ENCODE measurements around the gene TRIM7. TPM values are rescaled to one million over a fixed set of nuclear protein-coding genes. Genes with fewer than 3 reads are reported as not detected.
A peak's percentile ranks its signal among the peaks of the same experiment; 100 is the strongest.

The TRIM7 gene
- total RNA-seq, 2 donors from 2014 or later, result 5.9 to 9.0 TPM

DNA sequence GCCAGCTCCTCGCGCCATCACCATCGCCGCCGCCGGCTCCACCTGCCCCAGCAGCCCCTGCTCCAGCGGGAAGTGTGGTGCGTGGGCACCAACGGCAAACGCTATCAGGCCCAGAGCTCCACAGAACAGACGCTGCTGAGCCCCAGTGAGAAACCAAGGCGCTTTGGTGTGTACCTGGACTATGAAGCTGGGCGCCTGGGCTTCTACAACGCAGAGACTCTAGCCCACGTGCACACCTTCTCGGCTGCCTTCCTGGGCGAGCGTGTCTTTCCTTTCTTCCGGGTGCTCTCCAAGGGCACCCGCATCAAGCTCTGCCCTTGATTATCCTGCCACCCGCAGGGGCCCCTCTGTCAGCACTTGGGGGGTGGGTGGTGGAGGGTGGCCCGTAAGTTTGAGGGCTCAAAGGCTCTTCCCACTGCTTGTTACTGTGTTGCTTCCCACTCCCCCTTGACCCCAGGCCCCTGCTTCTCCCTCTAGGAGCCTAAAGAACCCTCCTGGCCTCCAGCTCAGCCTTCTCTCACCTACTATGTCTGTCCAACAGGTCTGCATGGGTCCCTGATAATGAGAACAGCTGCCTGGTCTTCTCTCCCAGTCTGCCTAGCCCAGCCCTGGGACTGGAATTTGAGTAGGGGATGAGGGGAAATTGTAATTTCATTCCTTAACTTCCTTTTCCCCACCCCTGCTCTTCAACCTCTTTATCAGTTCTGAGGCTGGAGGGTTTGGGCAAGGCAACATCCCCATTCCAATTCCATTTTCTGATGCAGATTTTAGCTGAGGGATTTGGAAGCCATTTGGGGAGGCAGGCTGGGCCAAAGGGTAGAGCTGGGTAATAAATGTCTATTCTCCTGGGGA lies 29.7 kb upstream of the TRIM7 start:
- intact Hi-C loops (cut with DNase I), result no loop called here
- no peak for DNase-seq
- ATAC-seq, result peak; percentile 7 to 12

DNA sequence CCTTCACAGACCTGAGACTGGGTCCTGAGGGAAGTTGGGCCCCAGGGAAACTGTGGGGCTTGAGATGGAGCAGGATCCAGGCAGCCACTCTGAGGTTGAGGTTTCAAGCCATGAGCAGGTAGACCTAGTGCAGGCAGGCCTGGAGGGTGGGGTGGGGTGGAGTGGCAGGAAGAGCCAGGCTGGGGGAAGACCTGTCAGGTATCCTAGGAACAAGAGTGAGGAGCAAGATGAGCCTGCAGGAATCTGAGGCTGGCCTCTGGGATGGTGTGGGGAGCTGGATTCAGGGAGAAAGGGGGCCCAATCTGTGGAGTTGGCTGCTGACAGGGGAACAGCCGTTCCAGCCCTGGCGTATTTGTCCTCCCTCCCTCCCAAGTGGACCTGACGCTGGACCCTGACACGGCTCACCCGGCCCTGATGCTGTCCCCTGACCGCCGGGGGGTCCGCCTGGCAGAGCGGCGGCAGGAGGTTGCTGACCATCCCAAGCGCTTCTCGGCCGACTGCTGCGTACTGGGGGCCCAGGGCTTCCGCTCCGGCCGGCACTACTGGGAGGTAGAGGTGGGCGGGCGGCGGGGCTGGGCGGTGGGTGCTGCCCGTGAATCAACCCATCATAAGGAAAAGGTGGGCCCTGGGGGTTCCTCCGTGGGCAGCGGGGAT lies 28.9 kb upstream of the TRIM7 start:
- DNase-seq (no peak), ATAC-seq (peak in 1 of 2 donors; percentile 7)
- intact Hi-C loops (cut with DNase I), result no loop called here

DNA sequence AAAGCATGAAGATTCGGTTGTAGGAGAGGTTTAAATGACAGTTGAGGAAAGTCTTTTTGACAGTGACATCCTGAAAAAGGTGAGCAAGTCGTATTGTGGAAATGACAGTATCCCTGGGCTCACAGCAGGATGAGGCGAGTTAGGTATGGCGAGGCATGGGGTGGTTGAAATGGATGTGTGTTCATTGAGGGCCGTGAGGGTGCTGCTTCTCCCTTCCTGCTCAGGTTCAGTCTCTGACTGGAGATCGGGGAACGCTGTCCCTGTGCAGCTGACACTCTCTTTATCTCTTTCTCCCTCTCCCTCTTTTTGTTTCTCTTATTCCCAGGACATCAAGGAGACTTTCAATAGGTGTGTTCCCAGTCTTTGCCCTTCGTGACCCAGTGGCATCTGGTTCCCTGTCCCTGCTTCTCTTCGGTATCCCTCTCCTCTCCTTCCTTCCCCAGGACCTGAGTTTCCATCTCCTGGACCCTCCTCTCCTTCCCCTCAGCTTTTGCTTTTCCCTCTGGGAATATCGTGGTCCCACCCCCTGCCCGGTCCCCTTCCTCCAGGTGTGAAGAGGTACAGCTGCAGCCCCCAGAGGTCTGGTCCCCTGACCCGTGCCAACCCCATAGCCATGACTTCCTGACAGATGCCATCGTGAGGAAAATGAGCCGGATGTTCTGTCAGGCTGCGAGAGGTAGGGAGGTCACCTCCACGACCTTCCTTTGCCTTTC lies 28.2 kb upstream of the TRIM7 start:
- no peak for DNase-seq
- no peak for ATAC-seq
- intact Hi-C loops (cut with DNase I), result no loop called here

DNA sequence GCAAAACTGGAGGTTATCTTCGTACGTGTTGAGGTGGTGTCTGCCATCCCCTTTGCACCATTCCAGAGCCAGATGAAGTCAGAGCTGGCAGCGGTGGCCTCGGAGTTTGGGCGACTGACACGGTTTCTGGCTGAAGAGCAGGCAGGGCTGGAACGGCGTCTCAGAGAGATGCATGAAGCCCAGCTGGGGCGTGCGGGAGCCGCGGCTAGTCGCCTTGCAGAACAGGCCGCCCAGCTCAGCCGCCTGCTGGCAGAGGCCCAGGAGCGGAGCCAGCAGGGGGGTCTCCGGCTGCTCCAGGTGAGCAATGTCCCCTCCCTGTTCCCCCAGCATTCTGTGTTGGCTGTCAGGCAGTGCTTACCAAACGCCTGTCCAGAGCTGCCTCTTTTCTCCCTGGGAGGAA lies 27.6 kb upstream of the TRIM7 start:
- DNase-seq (no peak), ATAC-seq (peak in 1 of 2 donors; percentile 33)
- intact Hi-C loops (cut with DNase I), result no loop called here

DNA sequence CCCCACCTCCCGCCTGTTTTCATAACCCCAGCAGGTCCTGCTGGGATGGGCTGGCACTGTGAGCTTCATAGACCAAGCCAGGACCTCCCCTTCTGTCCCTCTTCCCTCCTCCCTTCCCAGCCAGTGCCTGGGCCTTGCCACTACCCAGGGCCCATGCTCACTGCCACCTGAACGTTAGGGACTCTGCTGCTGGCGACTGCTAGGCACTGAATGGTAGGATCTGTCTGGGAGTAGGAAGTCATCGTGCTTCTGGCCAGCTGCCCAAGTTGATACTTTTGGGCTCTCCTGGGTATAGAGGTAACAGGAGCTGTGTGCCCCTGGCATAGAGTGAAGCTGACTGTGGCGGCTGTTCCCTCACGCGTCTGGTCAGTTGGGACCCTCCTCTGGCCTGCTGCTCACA lies 26.4 kb upstream of the TRIM7 start:
- intact Hi-C loops (cut with DNase I), result no loop called here
- no peak for ATAC-seq
- no peak for DNase-seq

DNA sequence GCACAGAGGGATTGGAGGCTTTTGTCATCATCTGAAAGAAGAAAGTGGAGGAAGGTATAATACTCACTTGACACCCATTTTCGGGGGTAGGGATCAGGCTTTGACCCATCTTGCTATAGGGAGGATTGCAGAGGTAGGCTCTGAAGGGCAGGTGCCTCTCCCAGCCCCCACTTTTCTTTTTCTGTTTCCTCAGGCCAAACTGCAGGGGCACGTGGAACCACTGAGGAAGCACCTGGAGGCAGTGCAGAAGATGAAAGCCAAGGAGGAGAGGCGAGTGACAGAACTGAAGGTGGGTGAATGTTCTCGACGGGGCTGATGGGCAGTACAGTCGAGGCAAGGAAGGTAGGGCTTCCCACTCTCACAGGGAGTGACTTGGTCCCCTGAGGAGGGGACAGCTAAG lies 25.6 kb upstream of the TRIM7 start:
- ATAC-seq (no peak), DNase-seq (no peak)
- intact Hi-C loops (cut with DNase I), result no loop called here

- no peak for DNase-seq
- ATAC-seq, result no peak
- intact Hi-C loops (cut with DNase I), result no loop called here
Observed at GRCh38 chr5:181229996-181230395, 25.0 kb upstream of the TRIM7 start.

DNA sequence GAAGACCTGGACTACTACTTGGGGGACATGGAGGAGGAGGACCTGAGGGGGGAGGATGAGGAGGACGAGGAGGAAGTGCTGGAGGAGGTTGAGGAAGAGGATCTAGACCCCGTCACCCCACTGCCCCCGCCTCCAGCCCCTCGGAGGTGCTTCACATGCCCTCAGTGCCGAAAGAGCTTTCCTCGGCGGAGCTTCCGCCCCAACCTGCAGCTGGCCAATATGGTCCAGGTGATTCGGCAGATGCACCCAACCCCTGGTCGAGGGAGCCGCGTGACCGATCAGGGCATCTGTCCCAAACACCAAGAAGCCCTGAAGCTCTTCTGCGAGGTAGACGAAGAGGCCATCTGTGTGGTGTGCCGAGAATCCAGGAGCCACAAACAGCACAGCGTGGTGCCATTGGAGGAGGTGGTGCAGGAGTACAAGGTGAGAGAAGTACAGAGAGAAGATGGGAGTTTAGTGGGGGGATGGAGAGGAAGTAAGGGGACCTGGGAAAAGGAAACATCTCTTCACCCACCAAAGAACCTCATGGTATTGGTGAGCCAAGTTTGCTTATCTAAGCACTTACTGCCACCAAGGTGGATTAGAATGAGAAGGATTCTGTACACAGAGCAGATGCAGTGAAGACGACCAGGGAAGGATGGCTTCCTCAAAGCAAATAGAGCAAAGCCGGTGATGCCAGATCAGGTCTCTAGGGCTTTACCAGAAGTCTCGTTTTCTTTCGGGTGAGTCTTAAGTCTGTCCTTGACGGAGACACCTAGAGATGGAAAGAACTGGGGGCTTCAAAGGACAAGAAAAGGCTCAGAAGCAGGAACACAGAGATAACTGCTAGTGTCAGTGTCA lies 19.6 kb upstream of the TRIM7 start:
- ATAC-seq (no peak), DNase-seq (no peak)
- intact Hi-C loops (cut with DNase I), result no loop called here

DNA sequence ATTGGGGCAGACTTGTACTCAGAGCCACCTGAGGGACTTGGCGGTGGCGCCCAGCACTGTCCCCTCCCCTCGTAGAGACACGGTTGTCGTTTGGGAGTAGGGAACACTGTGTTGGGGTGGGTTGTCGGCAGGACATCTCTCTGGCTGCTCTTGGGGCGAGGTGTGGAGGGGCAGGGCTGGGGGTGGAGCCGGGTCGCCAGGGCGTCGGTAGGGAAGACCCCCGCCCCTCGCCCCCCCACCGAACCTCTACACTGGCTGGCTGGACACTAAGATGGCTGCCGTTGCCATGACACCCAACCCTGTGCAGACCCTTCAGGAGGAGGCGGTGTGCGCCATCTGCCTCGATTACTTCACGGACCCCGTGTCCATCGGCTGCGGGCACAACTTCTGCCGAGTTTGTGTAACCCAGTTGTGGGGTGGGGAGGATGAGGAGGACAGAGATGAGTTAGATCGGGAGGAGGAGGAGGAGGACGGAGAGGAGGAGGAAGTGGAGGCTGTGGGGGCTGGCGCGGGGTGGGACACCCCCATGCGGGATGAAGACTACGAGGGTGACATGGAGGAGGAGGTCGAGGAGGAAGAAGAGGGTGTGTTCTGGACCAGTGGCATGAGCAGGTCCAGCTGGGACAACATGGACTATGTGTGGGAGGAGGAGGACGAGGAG lies 18.9 kb upstream of the TRIM7 start:
- DNase-seq (peak; percentile 76), ATAC-seq (peak; percentile 2 to 4)
- intact Hi-C loops (cut with DNase I), result loop anchor here (2.0 kb wide), 2 partner anchors 21 to 33 kb away; no protein-coding TSS in a partner anchor

- DNase-seq, result peak; percentile 100
- peak; percentile 90 for ATAC-seq
- intact Hi-C loops (cut with DNase I), result loop anchor here (2.0 kb wide), 2 partner anchors 22 to 32 kb away; no protein-coding TSS in a partner anchor
Observed at GRCh38 chr5:181223058-181223728, 18.2 kb upstream of the TRIM7 start, which contains the start of gene TRIM41. Gene TRIM41, plus strand, starts transcription at chr5:181223281. Its CDS starts 719 bp downstream, at chr5:181224000.

DNA sequence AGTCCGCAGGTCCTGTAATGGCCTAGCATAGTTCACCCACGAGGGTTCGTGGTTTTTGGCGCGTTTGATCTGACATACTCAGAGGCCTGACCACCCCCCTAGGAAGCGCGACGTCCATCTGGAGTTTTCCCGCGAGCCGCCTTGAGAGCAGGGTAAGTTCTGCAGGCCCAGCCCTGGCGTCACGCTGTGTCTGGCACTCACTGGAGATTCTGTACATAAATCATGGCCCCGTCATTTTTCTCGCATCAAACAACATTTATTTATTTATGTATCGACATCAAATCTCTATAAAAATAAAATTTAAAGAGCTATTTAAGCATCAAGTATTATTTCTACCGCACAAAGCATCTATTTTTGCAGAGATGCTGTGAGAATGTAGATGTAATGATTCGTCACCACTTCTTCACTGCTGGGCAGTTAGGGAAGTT lies 17.6 kb upstream of the TRIM7 start:
- no peak for DNase-seq
- intact Hi-C loops (cut with DNase I), result loop anchor here (1.0 to 2.0 kb wide), 3 partner anchors 22 to 32 kb away; no protein-coding TSS in a partner anchor
- ATAC-seq, result peak; percentile 5 to 9

DNA sequence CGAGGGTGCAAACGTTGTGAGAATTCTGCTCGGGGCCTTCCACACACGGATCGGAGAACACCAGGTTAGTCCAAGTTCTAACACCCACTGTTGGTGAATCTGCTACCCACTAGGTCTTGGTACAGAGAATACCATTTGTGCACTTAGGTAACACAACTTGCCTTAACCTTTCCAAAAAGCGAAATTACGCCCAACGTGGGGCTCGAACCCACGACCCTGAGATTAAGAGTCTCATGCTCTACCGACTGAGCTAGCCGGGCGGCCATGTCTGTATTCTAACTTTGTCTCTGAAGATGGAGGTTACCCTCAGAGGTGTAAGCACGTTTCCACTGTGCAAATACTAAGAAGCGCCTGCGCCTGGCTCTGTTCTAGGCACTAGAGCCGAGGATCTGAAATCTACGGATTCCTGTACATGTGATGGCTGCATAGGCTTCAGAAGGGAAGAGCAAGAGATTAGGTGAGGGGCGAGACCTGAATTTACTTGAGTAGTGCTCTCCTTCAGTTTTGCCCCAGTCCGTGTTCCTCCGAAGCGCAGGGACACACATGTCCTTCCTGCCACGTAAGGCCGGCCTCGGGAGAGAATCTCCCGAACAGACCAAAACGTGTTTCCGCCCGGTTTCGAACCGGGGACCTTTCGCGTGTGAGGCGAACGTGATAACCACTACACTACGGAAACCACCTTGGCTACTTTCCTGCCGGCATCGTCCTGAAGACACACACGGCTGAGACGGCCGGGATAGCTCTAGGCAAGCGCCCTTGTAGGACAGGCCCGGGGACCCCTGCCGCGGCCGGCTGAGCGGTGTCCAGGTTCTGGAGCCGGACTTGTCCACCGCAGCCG lies 17.0 kb upstream of the TRIM7 start:
- DNase-seq (peak; percentile 90), ATAC-seq (peak; percentile 62 to 67)
- intact Hi-C loops (cut with DNase I), result loop anchor here (1.0 to 2.0 kb wide), 3 partner anchors 23 to 31 kb away; no protein-coding TSS in a partner anchor

GRCh38 chr5:181221105-181221791 lies 16.3 kb upstream of the TRIM7 start:
- intact Hi-C loops (cut with DNase I), result no loop called here
- ATAC-seq, result no peak
- DNase-seq, result no peak

GRCh38 chr5:181220178-181220515 lies 15.2 kb upstream of the TRIM7 start:
- DNase-seq, result no peak
- no peak for ATAC-seq
- intact Hi-C loops (cut with DNase I), result no loop called here

DNA sequence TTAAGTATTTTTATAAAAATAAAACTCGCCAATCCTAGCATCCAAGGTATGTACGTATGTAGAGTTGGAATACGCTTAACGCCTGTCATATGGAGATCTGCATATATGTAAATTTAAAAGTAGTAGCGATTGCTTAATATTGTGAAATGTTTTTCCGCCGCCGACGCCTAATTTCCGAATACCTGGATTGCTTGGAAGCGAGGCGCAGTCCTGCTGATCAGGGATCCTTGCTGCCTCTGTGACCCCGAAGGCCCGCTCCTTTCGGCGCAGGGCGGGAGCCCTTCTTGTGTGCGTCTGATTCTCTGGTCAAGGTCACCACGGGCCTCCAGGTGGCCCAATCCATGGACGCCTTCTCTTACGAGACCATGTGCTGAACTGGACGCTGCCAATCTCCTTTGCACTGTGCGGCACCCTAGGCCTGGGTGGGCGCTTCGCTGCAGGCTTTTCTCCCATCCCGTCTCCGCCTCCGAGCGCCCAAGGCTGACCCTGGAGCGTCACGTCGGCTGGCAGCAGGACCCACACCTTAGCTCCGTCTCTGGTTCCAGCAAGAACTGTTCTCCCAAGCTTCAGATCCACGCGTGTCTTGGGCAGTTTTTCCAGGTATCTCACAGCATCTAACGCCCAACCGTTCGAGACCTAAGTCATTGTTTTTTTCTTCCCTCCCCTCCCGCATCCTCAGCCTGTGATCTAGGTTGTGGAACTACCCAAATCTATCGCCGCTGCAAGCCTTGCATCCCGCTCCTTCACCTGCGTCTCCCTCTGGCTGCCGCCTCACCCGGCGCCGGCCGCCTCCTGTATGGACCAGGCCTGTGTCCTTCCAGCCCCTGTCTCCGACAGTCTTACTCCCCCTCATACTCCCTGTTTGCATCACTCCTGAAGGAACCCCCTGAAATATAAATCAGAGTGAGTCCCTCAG lies 14.5 kb upstream of the TRIM7 start:
- DNase-seq (no peak), ATAC-seq (no peak)
- intact Hi-C loops (cut with DNase I), result no loop called here

DNA sequence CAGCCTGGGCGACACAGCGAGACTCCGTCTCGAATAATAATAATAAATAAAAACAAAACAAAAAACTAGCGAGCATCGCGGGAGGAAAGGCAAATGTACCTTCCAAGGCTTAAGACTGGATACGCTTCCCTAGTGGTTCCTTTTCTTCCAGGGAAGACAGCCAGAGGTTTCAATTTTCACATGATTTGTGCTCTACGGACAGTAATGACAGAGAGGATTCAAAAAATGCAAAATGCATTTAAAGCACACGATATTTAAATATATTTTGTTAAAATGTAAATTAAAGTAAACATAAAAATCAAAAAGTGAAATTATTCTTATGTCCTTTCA lies 13.8 kb upstream of the TRIM7 start:
- ATAC-seq (no peak), DNase-seq (no peak)
- intact Hi-C loops (cut with DNase I), result no loop called here

Data from left cardiac atrium (tissue), 4 donors.